Measurements from ENCODE around the gene TEX19. TPM values are rescaled to one million over a fixed set of nuclear protein-coding genes. Genes with fewer than 3 reads are reported as not detected.

The TEX19 gene
- total and polyA plus RNA-seq, 8 donors = not detected

GRCh38 chr17:82389379-82389778, 30.3 kb downstream of the TEX19 start:
- no peak for ATAC-seq
- Histone ChIP-seq H3K27me3 (no peaks in the 10 kb centered on the region), H3K4me3 (no peak overlapping the region), H3K27ac (no peak overlapping the region), H3K4me1 (peaks cover 3 to 14% (median 6%) of the 10 kb centered on the region in 3 donors), H3K36me3 (no peaks in the 10 kb centered on the region), H3K9me3 (no peaks in the 10 kb centered on the region)
- intact Hi-C loops (cut with DNase I) = no loop called here
- FAIRE-seq = no peak
- 88 to 93% methylated on average over 10 of the region's 10 CpGs for WGBS, 2 donors
- TF ChIP-seq CTCF (IDR thresholded peaks at IDR 0.05) = no peak
- peak in 1 of 6 donors; percentile 19 for DNase-seq

- Histone ChIP-seq H3K4me3 (no peak overlapping the region), H3K27me3 (no peaks in the 10 kb centered on the region), H3K36me3 (no peaks in the 10 kb centered on the region), H3K27ac (no peak overlapping the region), H3K9me3 (no peaks in the 10 kb centered on the region), H3K4me1 (peaks cover under 1 to 5% (median 1%) of the 10 kb centered on the region in 3 donors)
- no peak for TF ChIP-seq CTCF (IDR thresholded peaks at IDR 0.05)
- intact Hi-C loops (cut with DNase I) = no loop called here
- DNase-seq (peak in 1 of 6 donors; percentile 55), FAIRE-seq (no peak), ATAC-seq (no peak)
- 93 to 94% methylated on average over 26 to 30 of the region's 34 CpGs for WGBS, 2 donors
Measured at GRCh38 chr17:82390015-82390859, 31.2 kb downstream of the TEX19 start.

- Histone ChIP-seq H3K27ac (no peak overlapping the region), H3K4me3 (no peak overlapping the region), H3K9me3 (no peaks in the 10 kb centered on the region), H3K36me3 (no peaks in the 10 kb centered on the region), H3K4me1 (peaks cover 0 to 4% (median 0%) of the 10 kb centered on the region in 3 donors), H3K27me3 (no peaks in the 10 kb centered on the region)
- no peak for TF ChIP-seq CTCF (IDR thresholded peaks at IDR 0.05)
- intact Hi-C loops (cut with DNase I) = no loop called here
- WGBS, 2 donors = 78 to 79% methylated on average over 12 to 13 of the region's 13 CpGs
- DNase-seq (peak in 1 of 6 donors; percentile 49), FAIRE-seq (no peak), ATAC-seq (peak in 1 of 4 donors; percentile 8)
Measured at GRCh38 chr17:82390860-82391435, 31.9 kb downstream of the TEX19 start.

GRCh38 chr17:82391496-82392066, 32.5 kb downstream of the TEX19 start:
- no peak overlapping the region for H3K4me3 ChIP-seq
- FAIRE-seq (no peak), DNase-seq (peak in 1 of 6 donors; percentile 58), ATAC-seq (no peak)
- H3K36me3 ChIP-seq = no peaks in the 10 kb centered on the region
- no peaks in the 10 kb centered on the region for H3K9me3 ChIP-seq
- no peaks in the 10 kb centered on the region for H3K27me3 ChIP-seq
- intact Hi-C loops (cut with DNase I) = no loop called here
- TF ChIP-seq CTCF (IDR thresholded peaks at IDR 0.05) = no peak
- H3K4me1 ChIP-seq = peaks cover 0 to 4% (median 0%) of the 10 kb centered on the region in 3 donors
- WGBS, 2 donors = 94 to 96% methylated on average over 23 of the region's 23 CpGs
- H3K27ac ChIP-seq = no peak overlapping the region

Measured in pancreas (tissue), 10 donors.